Coronary artery (tissue), 2 donors: Measurements from ENCODE around the gene MRAP2.
"Not testable (repeated sequence)": the region's sequence is repeated elsewhere in the genome, so short reads cannot be mapped to it uniquely, and the experiment has no call there.

Experiments
- DNase-seq: peaks from one replicate; pipeline ENCODE4 v3.0.0-alpha.2; 2017; ENCODE audit warnings: low spot score
- H3K27ac ChIP-seq, 2 donors: fragments of 200-600 bp; sonication (generic); one replicate each; pipeline ENCODE4 v1.5.1; 2016 to 2019
- H3K4me3 ChIP-seq: fragments of 200-600 bp; sonication (generic); 2 replicates; pipeline ENCODE4 v1.5.1; 2016; ENCODE audit warnings: mild to moderate bottlenecking, moderate library complexity
- CTCF ChIP-seq: fragments of 200-600 bp; sonication (generic); IDR thresholded peaks from one replicate; pipeline ENCODE4 v1.5.1; 2019; ENCODE audit warnings: antibody characterized with exemption

MRAP2 gene

GRCh38 chr6:84059082-84059481, 25.5 kb downstream of the MRAP2 start:
- Histone ChIP-seq H3K4me3 (no peak overlapping the region), H3K27ac (no peak overlapping the region)
- no peak for DNase-seq
- no peak for TF ChIP-seq CTCF

- no peak overlapping the region for H3K4me3 ChIP-seq
- no peak for TF ChIP-seq CTCF
- no peak for DNase-seq
- H3K27ac ChIP-seq: peak overlapping the region in 1 of 2 donors; percentile 1
These were observed 27.6 kb downstream of the MRAP2 start for GRCh38 chr6:84061174-84061573.

GRCh38 chr6:84061613-84062398, 28.2 kb downstream of the MRAP2 start:
- Histone ChIP-seq H3K27ac (peak overlapping the region in 1 of 2 donors; percentile 1), H3K4me3 (no peak overlapping the region)
- DNase-seq: no peak
- TF ChIP-seq CTCF: no peak

- Histone ChIP-seq H3K27ac (no peak overlapping the region), H3K4me3 (no peak overlapping the region)
- no peak for TF ChIP-seq CTCF
- DNase-seq: no peak
These were observed 29.1 kb downstream of the MRAP2 start for GRCh38 chr6:84062519-84063154.

- no peak for TF ChIP-seq CTCF
- H3K4me3 ChIP-seq: no peak overlapping the region
- no peak for DNase-seq
- H3K27ac ChIP-seq: peak overlapping the region in 1 of 2 donors; percentile 45
These were observed 32.2 kb downstream of the MRAP2 start for GRCh38 chr6:84065693-84066290.

GRCh38 chr6:84066536-84066935, 33.0 kb downstream of the MRAP2 start:
- Histone ChIP-seq H3K27ac (no peak overlapping the region), H3K4me3 (no peak overlapping the region)
- DNase-seq: no peak
- TF ChIP-seq CTCF: no peak

- not testable (repeated sequence) for H3K27ac ChIP-seq, H3K4me3 ChIP-seq, DNase-seq
These were observed 35.3 kb downstream of the MRAP2 start for GRCh38 chr6:84068873-84069272.
